HEK293 (cell line): ENCODE data around the gene CDON.

ENCODE experiments used
- CTCF ChIA-PET: fragments of 350-600 bp; formaldehyde crosslinking; extraction: SDS; loops from one replicate; lab custom pipeline; 2021; ENCODE audit warnings: antibody characterized with exemption; lab: Yijun Ruan, JAX
- POLR2A ChIA-PET: fragments of 300-600 bp; formaldehyde crosslinking; extraction: SDS; loops from one replicate; lab custom pipeline; 2020; ENCODE audit warnings: antibody characterized with exemption, inconsistent platforms; lab: Yijun Ruan, JAX
- H3K27ac ChIP-seq: fragments of 200-500 bp; sonication (Bioruptor generic); 2 replicates; pipeline ENCODE4 v1.5.1; 2014; ENCODE audit warnings: low read depth, low read length, control low read depth, inconsistent platforms; ENCODE audit errors: extremely low read depth
- H3K36me3 ChIP-seq, 2 experiments: fragments of 200-500 bp in 1 of 2; sonication (Bioruptor generic) in 1 of 2; 1 replicate in 1 of 2; 2 replicates in 1 of 2; pipeline ENCODE4 v1.5.1; 2014 to 2017; ENCODE audit warnings: inconsistent platforms in 2 of 2, low read length in 2 of 2; ENCODE audit not compliant: control insufficient read depth in 2 of 2, insufficient read depth in 1 of 2
- H3K4me1 ChIP-seq: fragments of 200-500 bp; sonication (Bioruptor generic); 2 replicates; pipeline ENCODE4 v1.5.1; 2014; ENCODE audit warnings: mild to moderate bottlenecking, low read length, inconsistent platforms; ENCODE audit not compliant: control insufficient read depth, insufficient read depth
- H3K4me3 ChIP-seq: 2 replicates; pipeline ENCODE4 v1.5.1; 2011; ENCODE audit warnings: low read depth, mild to moderate bottlenecking, control low read depth, low read length, moderate library complexity
- H3K9me3 ChIP-seq: fragments of 200-500 bp; sonication (Bioruptor generic); 2 replicates; pipeline ENCODE4 v1.5.1; 2014; ENCODE audit warnings: low read depth, low read length, inconsistent platforms; ENCODE audit not compliant: control insufficient read depth, insufficient read depth
- GLI4 ChIP-seq: fragments of 450-650 bp; formaldehyde crosslinking; IDR thresholded peaks from 2 replicates; pipeline ENCODE4 v1.5.1; 2016; ENCODE audit warnings: missing biosample characterization, missing genetic modification characterization
- HOXD13 ChIP-seq: sonication (generic); formaldehyde crosslinking; IDR thresholded peaks from 2 replicates; pipeline ENCODE4 v1.8.0; 2022; ENCODE audit warnings: missing genetic modification reagents, borderline replicate concordance
- MZF1 ChIP-seq: fragments of 450-650 bp; formaldehyde crosslinking; IDR thresholded peaks from 2 replicates; pipeline ENCODE4 v1.5.1; 2017; ENCODE audit warnings: missing biosample characterization, missing genetic modification characterization, borderline replicate concordance
- ZBTB10 ChIP-seq: fragments of 450-650 bp; formaldehyde crosslinking; IDR thresholded peaks from 2 replicates; pipeline ENCODE4 v1.5.1; 2016; ENCODE audit warnings: missing biosample characterization, missing genetic modification characterization
- ZFP3 ChIP-seq: fragments of 450-650 bp; formaldehyde crosslinking; IDR thresholded peaks from 2 replicates; pipeline ENCODE4 v1.5.1; 2016; ENCODE audit warnings: low read depth, missing biosample characterization, missing genetic modification characterization
- ZNF19 ChIP-seq: fragments of 450-650 bp; formaldehyde crosslinking; IDR thresholded peaks from 2 replicates; pipeline ENCODE4; 2016; ENCODE audit warnings: missing biosample characterization, missing genetic modification characterization, low read depth
- ZNF202 ChIP-seq: fragments of 450-650 bp; formaldehyde crosslinking; IDR thresholded peaks from 2 replicates; pipeline ENCODE4 v1.5.1; 2016; ENCODE audit warnings: missing biosample characterization, missing genetic modification characterization, borderline replicate concordance
- ZNF26 ChIP-seq: fragments of 450-650 bp; formaldehyde crosslinking; IDR thresholded peaks from 2 replicates; pipeline ENCODE4 v1.5.1; 2016; ENCODE audit warnings: missing biosample characterization, missing genetic modification characterization
- ZNF426 ChIP-seq: fragments of 450-650 bp; formaldehyde crosslinking; IDR thresholded peaks from 2 replicates; pipeline ENCODE4 v1.5.1; 2017; ENCODE audit warnings: missing biosample characterization, missing genetic modification characterization, mild to moderate bottlenecking, inconsistent platforms, moderate library complexity
- ZNF529 ChIP-seq: fragments of 450-650 bp; formaldehyde crosslinking; IDR thresholded peaks from 2 replicates; pipeline ENCODE4 v1.5.1; 2017; ENCODE audit warnings: missing genetic modification characterization, missing biosample characterization; ENCODE audit not compliant: insufficient replicate concordance
- ZNF580 ChIP-seq: fragments of 450-650 bp; formaldehyde crosslinking; IDR thresholded peaks from 2 replicates; pipeline ENCODE4 v1.5.1; 2016; ENCODE audit warnings: missing biosample characterization, missing genetic modification characterization
- ZNF629 ChIP-seq: fragments of 450-650 bp; formaldehyde crosslinking; IDR thresholded peaks from 2 replicates; pipeline ENCODE4 v1.5.1; 2017; ENCODE audit warnings: missing biosample characterization, missing genetic modification characterization
- ZNF654 ChIP-seq: fragments of 450-650 bp; formaldehyde crosslinking; IDR thresholded peaks from 2 replicates; pipeline ENCODE4 v1.5.1; 2016; ENCODE audit warnings: low read depth, missing biosample characterization, missing genetic modification characterization
- ZNF747 ChIP-seq: fragments of 450-650 bp; formaldehyde crosslinking; IDR thresholded peaks from 2 replicates; pipeline ENCODE4 v1.5.1; 2016; ENCODE audit warnings: missing biosample characterization, missing genetic modification characterization
- ZSCAN16 ChIP-seq: fragments of 450-650 bp; formaldehyde crosslinking; IDR thresholded peaks from 2 replicates; pipeline ENCODE4 v1.5.1; 2016; ENCODE audit warnings: missing biosample characterization, missing genetic modification characterization
- TF ChIP-seq, protein P1 (sequence below): fragments of 450-650 bp; formaldehyde crosslinking; IDR thresholded peaks from 2 replicates; pipeline ENCODE4 v1.5.1; 2016; ENCODE audit warnings: missing biosample characterization, missing genetic modification characterization
- TF ChIP-seq, protein P2 (sequence below): fragments of 450-650 bp; formaldehyde crosslinking; IDR thresholded peaks from 2 replicates; pipeline ENCODE4 v1.5.1; 2016; ENCODE audit warnings: missing biosample characterization, missing genetic modification characterization, low read depth
- TF ChIP-seq, protein P3 (sequence below): fragments of 450-650 bp; formaldehyde crosslinking; IDR thresholded peaks from 2 replicates; pipeline ENCODE4 v1.5.1; 2016; ENCODE audit warnings: missing biosample characterization, missing genetic modification characterization

The CDON gene

DNA sequence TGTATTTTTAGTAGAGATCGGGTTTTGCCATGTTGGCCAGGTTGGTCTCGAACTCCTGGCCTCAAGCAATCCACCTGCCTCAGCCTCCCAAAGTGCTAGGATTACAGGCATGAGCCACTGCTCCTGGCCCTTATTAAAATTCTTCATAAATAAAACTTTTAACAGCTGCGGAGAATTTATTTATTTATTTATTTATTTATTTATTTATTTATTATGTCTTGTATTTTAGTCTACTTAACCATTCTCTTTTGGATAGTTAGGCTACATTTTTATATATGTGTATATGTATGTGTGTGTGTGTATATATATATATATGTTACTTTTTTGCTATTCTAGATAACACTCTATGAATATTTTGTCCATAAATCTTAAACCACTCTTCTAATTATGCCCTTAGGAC lies 34.1 kb downstream of the CDON start (continued):
- TF ChIP-seq ZNF654: 0 out of 2 replicates have a peak, but pooled peaks have one; percentile 5
- peak; percentile 75 for TF ChIP-seq ZNF426 (tag by site-specific recombination)
- 0 out of 2 replicates have a peak, but pooled peaks have one; percentile 62 for TF ChIP-seq ZNF202
- 0 out of 2 replicates have a peak, but pooled peaks have one; percentile 10 for TF ChIP-seq ZNF580 (tag by site-specific recombination)
- TF ChIP-seq, protein P1, sequence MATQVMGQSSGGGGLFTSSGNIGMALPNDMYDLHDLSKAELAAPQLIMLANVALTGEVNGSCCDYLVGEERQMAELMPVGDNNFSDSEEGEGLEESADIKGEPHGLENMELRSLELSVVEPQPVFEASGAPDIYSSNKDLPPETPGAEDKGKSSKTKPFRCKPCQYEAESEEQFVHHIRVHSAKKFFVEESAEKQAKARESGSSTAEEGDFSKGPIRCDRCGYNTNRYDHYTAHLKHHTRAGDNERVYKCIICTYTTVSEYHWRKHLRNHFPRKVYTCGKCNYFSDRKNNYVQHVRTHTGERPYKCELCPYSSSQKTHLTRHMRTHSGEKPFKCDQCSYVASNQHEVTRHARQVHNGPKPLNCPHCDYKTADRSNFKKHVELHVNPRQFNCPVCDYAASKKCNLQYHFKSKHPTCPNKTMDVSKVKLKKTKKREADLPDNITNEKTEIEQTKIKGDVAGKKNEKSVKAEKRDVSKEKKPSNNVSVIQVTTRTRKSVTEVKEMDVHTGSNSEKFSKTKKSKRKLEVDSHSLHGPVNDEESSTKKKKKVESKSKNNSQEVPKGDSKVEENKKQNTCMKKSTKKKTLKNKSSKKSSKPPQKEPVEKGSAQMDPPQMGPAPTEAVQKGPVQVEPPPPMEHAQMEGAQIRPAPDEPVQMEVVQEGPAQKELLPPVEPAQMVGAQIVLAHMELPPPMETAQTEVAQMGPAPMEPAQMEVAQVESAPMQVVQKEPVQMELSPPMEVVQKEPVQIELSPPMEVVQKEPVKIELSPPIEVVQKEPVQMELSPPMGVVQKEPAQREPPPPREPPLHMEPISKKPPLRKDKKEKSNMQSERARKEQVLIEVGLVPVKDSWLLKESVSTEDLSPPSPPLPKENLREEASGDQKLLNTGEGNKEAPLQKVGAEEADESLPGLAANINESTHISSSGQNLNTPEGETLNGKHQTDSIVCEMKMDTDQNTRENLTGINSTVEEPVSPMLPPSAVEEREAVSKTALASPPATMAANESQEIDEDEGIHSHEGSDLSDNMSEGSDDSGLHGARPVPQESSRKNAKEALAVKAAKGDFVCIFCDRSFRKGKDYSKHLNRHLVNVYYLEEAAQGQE (tag by site-specific recombination): peak; percentile 47; the same call in 1 of the 2 replicates

DNA sequence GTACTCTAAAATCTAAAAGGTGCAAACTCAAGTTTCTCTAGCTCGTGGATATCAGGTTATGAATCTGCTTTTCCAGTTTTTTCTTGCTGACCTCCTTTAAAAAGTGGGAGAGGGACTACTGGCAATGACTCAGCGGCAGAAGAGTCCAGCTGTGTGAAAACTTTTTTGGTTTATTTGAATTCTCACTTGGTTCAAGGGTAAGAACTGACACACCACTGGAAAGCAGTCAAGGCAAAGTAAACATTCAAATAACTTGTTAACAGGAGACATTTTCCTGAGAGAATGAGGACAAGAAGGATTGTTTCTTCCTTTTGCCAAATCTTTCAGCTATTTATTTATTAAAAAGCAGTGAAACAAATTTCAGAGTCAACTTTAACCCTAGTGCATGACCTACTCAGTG lies 36.1 kb downstream of the CDON start:
- no peak overlapping the region for H3K27ac ChIP-seq
- CTCF ChIA-PET: interaction anchor here (0.6 to 1.1 kb wide), 4 partner anchors 11 to 1263 kb away, joined by 3 to 5 read pairs (median 4); no protein-coding TSS in a partner anchor
- H3K4me1 ChIP-seq: peaks cover 5% of the 10 kb centered on the region; the same call in 1 of the 2 replicates
- H3K36me3 ChIP-seq: 0 out of 3 replicates have a peak, but pooled peaks cover 0 to 4% of the 10 kb centered on the region in 2 experiments
- POLR2A ChIA-PET: no interaction called here
- no peak overlapping the region for H3K4me3 ChIP-seq
- H3K9me3 ChIP-seq: no peaks in the 10 kb centered on the region
- TF ChIP-seq ZNF19 (tag by site-specific recombination): no peak
- no peak for TF ChIP-seq ZNF747 (tag by site-specific recombination)
- TF ChIP-seq, all 188 proteins: peak for 0

DNA sequence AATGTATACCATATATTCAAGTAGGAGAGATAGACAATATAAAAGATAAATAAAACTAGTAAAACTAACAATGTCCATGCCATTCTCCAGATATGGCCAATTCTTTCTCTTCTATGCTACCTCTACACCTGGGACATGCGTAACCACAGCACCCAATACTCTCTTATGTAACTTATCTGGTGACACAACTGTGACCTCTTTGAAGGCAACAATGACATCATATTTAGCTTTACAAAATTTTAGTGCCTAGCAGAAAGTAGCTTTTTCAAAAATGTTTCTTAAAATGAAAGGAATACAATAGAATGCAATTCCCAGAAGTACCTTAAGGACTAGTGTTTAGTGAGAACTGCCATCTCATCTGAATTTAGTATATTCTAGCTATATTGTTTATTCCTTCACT lies 36.8 kb downstream of the CDON start:
- CTCF ChIA-PET: interaction anchor here (0.7 to 1.1 kb wide), 2 partner anchors 10 to 103 kb away, joined by 3 read pairs; no protein-coding TSS in a partner anchor
- TF ChIP-seq ZNF629 (tag by site-specific recombination) (0 out of 2 replicates have a peak, but pooled peaks have one; percentile 24), ZBTB10 (tag by site-specific recombination) (no peak)
- TF ChIP-seq, protein P2, sequence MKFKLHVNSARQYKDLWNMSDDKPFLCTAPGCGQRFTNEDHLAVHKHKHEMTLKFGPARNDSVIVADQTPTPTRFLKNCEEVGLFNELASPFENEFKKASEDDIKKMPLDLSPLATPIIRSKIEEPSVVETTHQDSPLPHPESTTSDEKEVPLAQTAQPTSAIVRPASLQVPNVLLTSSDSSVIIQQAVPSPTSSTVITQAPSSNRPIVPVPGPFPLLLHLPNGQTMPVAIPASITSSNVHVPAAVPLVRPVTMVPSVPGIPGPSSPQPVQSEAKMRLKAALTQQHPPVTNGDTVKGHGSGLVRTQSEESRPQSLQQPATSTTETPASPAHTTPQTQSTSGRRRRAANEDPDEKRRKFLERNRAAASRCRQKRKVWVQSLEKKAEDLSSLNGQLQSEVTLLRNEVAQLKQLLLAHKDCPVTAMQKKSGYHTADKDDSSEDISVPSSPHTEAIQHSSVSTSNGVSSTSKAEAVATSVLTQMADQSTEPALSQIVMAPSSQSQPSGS (tag by site-specific recombination): peak; percentile 67
- TF ChIP-seq, all 188 proteins: peak for 2
- Histone ChIP-seq H3K9me3 (no peaks in the 10 kb centered on the region), H3K4me1 (peaks cover 5% of the 10 kb centered on the region; the same call in 1 of the 2 replicates), H3K36me3 (peaks cover 4% of the 10 kb centered on the region in 2 experiments; a peak in 1 of 3 replicates), H3K4me3 (no peak overlapping the region), H3K27ac (no peak overlapping the region)
- POLR2A ChIA-PET: no interaction called here

- Histone ChIP-seq H3K9me3 (no peaks in the 10 kb centered on the region), H3K4me1 (peaks cover 5% of the 10 kb centered on the region; the same call in 1 of the 2 replicates), H3K4me3 (no peak overlapping the region), H3K36me3 (peaks cover 4 to 19% of the 10 kb centered on the region in 2 experiments; a peak in 1 of 3 replicates), H3K27ac (no peak overlapping the region)
- POLR2A ChIA-PET: no interaction called here
- CTCF ChIA-PET: no interaction called here
- TF ChIP-seq HOXD13: no peak
- TF ChIP-seq, protein P3, sequence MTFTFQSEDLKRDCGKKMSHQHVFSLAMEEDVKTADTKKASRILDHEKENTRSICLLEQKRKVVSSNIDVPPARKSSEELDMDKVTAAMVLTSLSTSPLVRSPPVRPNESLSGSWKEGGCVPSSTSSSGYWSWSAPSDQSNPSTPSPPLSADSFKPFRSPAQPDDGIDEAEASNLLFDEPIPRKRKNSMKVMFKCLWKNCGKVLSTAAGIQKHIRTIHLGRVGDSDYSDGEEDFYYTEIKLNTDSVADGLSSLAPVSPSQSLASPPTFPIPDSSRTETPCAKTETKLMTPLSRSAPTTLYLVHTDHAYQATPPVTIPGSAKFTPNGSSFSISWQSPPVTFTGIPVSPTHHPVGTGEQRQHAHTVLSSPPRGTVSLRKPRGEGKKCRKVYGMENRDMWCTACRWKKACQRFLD (tag by site-specific recombination): no peak
- no peak for TF ChIP-seq ZSCAN16 (tag by site-specific recombination)
- no peak for TF ChIP-seq ZNF26 (tag by site-specific recombination)
- no peak for TF ChIP-seq GLI4 (tag by site-specific recombination)
- TF ChIP-seq MZF1 (tag by site-specific recombination): no peak
- TF ChIP-seq ZFP3 (tag by site-specific recombination): no peak
- no peak for TF ChIP-seq ZNF529 (tag by site-specific recombination)
These were observed 38.5 kb downstream of the CDON start for GRCh38 chr11:126024123-126024522.
